ENCODE results near the gene RAPGEF5. TPM values are rescaled to one million over a fixed set of nuclear protein-coding genes. Genes with fewer than 3 reads are reported as not detected.

RAPGEF5 gene
- total RNA-seq, 1 donor from 2014 or later: 0.24 TPM

DNA sequence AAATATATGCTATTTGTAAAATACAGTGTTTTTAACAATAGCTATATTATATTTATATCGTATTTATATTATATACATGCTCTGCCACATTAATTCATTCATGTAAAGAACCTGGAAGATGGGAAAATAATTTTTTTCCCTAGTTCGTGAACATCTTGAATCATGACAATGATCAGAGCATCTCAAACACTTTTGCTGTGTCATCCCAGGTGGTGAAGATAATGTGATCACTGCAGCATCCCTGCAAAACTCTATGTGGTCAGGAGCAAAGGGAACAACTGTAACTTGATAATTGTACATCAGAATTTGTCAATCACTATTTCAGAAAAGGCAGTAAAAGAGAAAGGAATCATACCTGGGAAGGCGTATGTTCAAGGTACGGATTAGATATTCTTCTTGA lies 39.3 kb downstream of the RAPGEF5 start:
- DNase-seq (ENCODE audit: low read depth): no peak

DNA sequence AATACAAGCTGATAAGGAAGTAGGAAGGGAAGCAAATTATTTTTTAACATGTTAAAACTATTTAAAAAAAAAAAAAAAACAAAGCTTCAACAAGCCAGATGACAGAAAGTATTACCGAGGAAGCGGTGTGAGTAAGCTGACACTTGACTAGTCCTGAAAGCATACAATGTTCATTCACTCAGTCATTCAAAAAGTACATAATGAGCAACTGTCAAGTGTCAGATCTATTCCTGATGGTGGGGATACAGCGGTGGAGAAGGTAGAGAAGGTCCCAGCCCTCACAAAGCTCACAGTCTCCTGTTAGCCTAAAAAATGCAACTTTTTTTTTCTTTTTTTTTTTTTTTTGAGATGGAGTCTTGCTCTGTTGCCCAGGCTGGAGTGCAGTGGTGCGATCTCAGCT lies 40.0 kb downstream of the RAPGEF5 start:
- no peak for DNase-seq (ENCODE audit: low read depth)

DNA sequence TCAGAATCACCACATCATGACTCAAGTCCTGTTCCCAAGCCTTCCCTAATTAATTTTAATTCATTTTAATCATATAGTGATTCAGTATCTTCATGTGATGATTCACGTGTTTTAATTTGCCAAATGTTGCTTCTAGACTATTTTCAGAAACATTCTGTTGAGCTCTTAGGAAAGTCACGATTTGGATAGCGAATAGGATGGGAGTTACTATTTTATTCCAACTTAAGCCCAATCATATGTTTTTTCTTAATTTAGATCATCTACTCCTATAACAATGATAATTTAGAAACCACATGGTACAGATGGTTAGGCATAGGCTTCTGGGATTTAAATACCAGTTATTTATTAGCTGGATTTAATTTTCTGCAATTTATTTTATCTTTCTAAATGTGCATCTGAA lies 49.1 kb downstream of the RAPGEF5 start:
- no peak for DNase-seq (ENCODE audit: low read depth)

DNA sequence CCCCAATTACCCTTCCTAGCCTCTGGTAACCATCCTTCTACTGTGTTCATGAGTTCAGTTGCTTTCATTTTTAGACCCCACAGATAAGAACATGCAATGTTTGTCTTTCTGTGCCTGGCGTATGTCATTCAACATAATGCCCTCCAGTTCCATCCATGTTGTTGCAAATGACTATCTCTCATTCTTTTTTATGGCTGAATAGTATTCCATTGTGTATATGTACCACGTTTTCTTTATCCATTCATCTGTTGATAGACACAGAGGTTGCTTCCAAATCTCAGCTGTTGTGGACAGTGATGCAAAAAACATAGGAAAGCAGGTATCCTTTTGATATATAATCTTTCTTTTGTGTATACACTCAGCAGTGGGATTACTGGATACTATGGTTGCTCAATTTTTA lies 51.2 kb downstream of the RAPGEF5 start:
- DNase-seq (ENCODE audit: low read depth): no peak

DNA sequence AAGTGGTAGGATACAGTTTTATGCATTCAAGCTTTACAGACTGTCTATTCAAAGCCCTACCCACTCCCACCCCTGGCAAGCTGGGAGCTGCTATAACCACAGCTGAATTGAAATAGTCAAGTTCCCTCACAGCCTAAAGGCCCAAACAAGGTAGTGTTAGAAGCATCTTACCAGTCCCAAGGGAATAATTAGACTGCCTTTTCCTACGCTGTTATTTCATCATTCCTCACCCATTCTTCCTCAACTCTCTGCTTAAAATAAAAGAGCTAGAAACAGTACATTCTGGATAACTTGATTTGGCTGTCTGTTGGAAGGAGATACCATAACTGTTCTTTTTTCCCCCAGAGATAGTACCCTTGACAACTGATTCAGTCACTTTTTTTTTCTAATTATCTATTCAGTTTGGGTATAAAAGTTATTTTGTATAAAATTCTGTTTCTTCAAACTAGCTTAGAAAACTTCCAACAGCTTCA lies 54.0 kb downstream of the RAPGEF5 start:
- DNase-seq (ENCODE audit: low read depth): no peak

DNA sequence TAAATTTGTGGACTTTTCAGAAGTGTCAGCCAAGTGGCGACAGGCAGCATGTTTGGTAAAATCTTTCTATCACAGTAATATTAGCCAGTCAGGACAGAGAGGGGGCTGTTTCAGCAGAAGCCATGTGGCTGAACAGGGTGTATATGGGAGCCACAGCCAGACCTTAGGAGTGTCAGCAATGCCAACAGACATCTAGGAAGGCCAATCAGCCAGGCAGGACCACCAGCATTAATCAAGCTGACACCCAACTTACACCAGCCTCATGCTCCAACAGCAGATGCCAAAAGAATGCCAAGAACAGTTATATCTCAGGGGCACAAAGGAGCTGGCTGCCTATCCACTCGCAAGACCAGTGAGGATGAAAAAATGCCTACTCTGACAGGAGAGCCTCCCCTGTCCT lies 54.8 kb downstream of the RAPGEF5 start:
- DNase-seq (ENCODE audit: low read depth): no peak

DNA sequence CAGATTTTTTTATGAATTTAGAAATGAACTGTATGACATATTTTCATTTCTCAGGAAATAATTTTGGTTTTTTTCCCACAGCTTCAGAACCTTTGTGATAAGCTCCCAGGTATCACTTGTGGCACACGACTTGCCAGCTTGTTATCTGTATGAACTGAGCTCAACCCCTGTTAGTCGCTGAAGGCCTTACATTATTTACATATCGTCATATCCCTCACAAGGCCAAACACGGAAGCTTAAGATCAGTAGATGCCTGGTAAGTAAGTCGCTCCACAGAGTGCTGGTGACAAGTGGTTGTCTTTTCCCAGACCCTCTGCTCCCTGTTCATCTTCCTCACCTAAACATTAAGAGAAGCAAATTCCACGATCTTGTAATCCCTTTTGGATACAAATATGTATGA lies 55.2 kb downstream of the RAPGEF5 start:
- DNase-seq (ENCODE audit: low read depth): no peak

DNA sequence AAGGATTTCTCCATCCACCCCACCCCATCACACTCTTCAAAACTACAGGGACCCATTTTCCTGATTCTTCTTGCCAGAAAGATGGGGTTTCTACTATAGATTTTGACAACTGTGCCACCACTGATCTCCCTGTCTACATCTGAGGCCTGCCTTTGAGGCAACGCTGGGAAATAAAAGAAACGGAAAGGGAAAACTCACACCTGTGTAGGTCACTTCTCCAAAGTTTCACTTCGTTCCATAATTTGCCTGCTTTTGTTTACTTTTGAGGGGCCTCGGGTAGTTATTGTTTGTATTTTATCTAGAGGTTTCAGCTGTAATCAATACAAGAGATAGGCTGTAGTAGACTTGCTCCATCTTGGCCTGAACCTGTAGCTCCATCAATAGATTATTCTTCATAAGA lies 56.1 kb downstream of the RAPGEF5 start:
- no peak for DNase-seq (ENCODE audit: low read depth)

DNA sequence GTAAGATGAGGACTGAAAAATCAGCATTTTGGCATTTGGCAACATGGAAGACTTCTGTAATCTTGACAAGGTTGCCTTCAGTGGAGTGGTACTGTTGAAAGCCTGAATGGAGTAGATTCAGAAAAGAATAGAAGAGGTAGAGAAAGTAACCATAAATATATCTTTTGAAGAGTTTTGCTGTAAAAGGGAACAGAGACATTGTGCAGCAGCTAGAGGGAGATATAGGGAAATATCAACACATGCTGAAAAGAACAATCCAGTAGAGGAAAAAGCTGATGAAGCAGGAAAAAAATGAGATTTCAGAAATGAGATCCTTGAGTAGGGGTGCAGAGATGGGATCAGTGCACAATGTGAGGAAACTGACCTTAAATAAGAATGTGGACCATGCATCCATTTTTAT lies 60.0 kb downstream of the RAPGEF5 start:
- DNase-seq (ENCODE audit: low read depth): no peak

DNA sequence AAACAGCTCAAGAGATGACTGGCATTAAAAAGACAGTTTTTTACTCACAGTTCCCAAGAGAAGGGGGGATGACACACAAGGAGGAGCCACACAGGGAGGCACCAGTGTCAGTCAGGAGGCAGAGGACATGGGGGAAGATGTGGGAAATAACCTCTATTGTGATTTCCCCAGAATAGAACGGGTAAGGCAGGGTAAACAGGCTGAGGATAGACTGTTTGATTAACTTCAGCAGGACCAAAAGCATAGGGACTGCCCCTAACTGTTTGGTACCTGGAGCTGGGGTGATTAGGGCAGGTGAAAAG lies 60.7 kb downstream of the RAPGEF5 start:
- no peak for DNase-seq (ENCODE audit: low read depth)

DNA sequence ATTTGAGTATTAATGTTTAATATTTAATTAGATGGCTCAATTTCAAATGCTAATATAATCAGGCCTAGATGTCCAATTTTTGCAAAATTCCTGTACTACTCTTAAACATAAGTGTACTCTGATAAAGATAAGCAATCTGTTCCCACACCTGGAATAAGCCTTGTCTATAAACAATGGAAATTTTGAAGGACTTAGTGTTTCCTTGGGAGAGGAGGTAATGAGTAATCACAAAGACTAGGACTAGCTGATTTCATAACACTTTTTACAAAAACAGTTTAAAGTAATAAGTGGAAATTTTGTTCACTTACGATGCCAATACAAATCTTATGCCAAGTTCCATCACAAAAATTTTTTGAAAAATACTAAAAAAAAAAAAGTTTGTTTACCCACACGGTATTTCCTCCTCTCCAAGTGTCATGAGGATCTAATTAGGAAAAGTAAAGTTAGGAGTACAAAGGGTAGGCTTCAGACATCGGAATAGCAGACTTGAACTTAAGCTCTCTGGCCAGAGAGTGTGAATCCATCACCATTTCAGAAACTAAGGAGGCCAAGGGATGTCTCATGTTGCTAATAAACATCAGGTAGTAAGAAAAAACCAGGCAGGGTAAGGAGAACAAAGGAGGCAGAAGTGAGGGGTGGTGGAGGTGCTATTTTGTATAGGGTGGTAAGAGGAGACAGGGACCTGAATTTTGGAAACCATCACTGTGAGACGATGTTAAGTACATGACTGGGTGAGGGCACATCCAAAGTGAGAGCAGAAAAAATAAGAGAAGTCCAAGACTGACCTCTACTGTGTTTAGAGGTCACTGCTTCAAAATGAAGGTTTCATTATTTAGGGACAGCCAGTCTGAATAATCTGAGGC lies 61.3 kb downstream of the RAPGEF5 start:
- no peak for DNase-seq (ENCODE audit: low read depth)

DNA sequence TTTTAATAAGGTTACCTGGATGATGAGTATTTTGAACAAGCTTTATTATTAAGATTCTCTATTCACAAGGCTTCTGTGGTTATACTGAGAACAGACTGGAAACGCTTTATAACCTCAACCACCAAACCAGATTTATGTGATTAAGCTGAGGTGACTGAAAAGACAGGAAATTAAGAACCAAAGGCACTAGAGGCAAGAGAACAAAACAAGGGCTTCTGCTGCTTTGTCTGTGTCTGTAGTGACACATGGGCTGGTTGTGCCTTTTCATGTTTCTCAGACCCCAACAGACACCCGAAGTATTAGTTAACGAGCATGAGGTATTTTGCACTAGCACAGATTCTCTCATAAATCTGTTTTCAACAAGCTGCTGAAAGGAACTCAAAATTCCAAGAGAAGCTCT lies 64.4 kb downstream of the RAPGEF5 start:
- DNase-seq (ENCODE audit: low read depth): no peak

DNA sequence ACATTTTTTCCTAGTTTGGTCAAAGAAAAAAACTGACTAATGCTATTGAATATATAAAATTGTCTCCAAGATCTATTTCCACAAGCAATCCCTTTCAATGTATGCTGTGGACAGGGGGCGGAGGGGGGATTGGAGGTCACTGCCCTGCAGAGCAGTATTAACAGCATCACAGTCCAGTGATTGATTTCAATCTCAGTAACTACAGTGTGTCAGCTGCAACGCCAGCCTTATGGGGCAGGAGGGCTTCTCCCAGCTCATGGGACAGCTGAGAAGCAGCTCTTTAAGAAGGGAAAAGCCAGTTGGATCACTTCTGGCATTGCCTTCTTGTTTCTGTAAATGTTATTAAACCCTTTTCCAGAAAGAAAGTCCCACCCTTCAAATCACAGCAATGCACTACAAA lies 65.0 kb downstream of the RAPGEF5 start:
- DNase-seq (ENCODE audit: low read depth): no peak

DNA sequence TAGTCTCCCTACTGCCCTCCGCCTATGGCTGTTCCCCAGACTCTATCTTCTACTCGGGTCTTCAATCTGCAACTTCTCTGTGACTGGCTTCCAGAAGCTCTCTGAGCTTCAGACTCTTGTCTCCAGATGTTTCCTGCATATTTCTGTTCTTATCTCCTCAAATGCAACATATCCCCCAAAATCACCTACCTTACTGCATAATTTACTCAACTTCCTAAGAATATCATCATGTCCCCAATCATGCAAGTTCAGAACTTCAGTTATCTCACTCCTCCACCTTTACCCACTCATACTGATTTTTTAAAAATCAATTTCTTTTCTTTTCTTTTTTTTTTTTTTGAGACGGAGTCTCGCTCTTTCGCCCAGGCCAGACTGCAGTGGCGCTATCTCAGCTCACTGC lies 68.8 kb downstream of the RAPGEF5 start:
- no peak for DNase-seq (ENCODE audit: low read depth)

DNA sequence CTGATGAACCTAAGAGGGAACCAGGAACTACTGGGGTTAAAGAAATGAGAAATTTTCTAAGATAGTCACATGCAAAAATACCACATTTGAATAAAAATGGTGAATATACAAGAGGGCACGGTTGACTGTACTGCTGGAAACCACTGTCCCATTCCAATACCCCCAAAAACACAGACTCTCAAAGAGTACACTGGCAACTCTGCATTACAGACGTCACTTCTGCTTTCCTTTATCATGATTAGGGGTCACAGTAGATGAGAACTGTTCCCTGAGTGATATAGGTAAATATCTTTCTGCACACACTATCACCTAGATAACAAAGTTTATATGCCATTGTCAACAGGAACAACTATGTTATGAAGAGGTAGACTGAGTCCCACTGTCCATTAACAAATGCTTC lies 69.5 kb downstream of the RAPGEF5 start:
- no peak for DNase-seq (ENCODE audit: low read depth)

DNA sequence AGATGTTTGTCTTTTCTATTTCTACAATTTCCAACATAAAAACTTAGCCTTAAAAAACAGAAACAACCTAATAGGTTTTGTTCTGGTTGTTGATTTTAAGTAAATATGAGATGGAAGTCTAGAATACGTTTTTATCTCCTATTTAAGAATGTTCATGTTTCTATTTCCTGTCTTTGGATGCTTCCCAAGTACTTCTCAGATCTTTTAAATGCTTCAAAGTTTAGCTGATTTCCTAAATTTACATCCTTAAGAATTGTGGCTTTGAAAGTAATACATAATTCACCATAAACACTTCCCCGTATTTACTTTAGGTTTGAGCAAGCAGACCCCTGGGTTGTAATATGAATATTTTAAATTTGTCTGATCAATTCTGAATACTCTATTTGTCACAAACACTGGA lies 70.5 kb downstream of the RAPGEF5 start:
- no peak for DNase-seq (ENCODE audit: low read depth)

DNA sequence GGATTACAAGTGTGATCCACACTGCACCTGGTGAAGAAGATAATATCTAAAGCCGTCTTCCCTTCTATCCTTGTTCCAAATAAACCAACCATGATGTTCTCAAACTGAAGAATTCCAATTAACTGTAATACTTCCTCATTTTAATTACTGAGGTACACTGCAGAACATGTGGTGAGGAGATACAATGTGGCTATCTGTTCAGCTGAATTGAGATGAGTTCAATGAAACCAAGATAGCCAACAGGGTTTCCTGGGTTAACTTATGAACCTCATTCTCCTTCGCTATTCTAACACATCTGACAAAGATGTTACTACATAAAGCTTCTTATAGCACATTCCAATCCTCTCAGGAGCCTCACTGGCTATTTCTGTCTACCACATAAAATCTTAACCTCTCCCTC lies 75.5 kb downstream of the RAPGEF5 start:
- DNase-seq (ENCODE audit: low read depth): no peak

DNA sequence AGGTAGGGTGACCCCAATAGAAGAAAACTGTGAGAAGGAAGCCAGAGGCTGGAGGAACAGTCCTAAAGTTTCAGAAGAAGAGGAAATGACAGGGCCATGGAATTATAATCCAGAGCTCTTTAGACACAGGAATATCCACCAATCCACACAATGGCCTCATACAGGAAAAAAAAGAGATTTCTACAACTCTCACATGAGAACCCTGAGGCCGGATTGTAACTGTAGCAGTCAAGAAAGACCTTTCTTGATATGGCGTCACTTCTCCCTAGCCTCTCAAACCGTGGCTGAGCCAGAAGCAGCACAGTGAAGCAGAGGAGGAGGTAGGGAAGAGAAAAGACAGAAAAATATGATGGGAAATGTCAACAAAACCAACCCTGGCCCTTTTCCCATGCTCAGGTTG lies 76.9 kb downstream of the RAPGEF5 start:
- DNase-seq (ENCODE audit: low read depth): no peak

DNA sequence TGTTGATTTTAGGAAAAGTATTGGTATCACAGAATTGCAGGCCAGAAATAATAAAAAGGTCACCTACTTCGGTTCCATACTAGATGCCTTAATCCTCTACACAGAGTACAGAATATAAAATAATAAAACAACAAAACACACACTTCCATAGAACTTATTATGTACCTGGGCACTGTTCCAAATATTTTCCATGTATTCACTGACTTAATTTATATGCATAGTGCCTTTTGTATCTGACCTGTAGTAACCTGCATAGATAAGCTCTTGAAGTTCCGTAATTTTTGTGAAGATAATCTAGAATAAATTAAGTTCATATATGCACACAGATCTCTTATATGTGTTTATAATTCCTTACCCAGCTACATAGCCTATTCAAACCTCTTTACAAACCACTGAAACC lies 78.3 kb downstream of the RAPGEF5 start:
- DNase-seq (ENCODE audit: low read depth): no peak

DNA sequence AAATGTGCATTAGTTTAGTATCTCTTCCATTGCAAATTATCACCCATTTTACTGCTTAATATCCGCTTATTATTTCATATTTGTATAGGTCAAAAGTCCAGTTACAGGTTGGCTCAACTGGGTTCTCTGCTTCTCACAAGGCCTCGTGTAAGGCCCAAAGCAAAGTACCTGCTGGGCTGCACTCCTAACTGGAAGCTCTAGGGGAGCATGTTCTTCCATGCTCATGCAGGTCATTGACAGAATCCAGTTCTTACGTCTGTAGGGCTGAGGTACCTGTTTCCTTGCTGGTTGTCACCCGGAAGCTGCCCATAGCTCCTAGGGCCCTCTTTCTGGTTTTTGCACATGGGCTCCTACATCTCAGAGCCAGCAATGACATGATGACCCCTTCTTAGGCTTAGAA lies 79.6 kb downstream of the RAPGEF5 start:
- no peak for DNase-seq (ENCODE audit: low read depth)

DNA sequence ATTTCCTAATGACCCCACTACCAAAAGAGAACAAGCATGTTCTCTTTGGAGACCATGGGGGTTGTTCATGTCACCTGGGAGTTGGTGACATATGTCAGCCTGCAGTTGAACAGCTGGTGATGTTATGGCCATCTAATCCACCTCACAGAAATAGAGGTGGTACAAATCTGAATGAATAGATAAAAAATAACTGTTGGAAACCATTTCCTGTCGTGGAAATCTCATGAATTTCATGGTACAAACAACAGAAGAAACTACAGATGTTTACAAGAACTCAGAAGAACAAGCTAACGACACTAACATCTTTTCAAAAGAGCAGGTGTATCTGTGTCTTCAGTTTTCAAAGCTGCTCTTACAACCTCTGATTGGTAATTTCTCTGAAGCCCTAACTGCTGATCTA lies 81.3 kb downstream of the RAPGEF5 start:
- DNase-seq (ENCODE audit: low read depth): no peak

DNA sequence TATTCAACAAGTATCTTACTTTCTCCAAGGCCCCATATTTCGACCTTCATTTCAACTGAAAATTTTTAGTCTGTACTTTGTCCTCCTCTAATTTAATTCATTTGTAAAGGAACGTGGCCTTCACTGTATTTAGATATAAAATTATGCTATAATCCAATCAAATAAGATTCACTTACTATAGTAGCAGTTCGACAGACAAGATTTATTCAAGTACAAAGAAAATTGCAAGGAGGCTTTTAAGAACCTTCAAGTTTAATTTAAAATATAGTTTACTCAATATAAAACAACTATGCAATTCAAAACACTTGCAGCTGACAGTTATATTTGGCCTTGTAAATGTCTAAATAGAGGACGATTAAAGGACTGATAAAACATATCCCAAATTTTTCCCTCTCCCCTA lies 85.6 kb downstream of the RAPGEF5 start:
- no peak for DNase-seq (ENCODE audit: low read depth)

DNA sequence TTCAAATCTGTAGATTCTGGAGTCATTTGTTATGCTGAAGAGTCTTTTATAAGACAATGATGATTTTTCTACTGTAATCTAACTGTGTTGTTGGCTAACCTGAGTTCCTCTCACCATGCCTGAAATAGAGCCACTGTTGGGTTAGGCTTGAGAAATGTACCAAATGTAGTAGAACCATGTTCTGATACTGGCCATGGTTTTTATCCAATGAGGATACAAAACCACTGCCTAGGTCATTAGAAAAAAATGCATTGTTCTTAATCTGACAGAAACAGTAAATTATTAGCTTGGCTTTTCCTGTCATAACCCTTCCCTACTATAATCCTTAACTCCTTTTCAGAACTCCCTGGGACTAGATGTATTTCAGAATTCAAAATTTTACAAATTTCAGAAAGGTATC lies 86.6 kb downstream of the RAPGEF5 start:
- DNase-seq (ENCODE audit: low read depth): no peak

DNA sequence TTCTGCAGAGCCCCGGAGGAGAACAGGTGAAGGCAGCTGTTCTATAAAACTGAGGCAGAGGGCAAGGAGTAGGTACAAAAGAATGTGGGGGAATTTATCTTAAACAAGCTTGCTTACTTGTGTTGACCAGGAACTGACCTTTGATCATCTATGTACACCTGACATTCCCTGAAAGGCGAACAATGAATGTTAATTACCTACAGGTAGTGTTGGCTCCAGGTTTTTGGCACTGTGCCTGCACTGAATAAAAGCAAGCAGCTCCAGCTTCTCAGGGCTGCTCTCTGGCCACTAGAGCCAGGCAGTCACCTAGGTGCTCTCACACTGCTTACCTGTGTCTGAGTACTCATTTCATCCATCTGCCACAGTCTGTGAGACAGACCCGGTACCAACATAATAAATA lies 87.0 kb downstream of the RAPGEF5 start:
- DNase-seq (ENCODE audit: low read depth): no peak

All from myocyte (in vitro differentiated cells).